ENCODE results near the gene CDAN1.

CDAN1 gene

DNA sequence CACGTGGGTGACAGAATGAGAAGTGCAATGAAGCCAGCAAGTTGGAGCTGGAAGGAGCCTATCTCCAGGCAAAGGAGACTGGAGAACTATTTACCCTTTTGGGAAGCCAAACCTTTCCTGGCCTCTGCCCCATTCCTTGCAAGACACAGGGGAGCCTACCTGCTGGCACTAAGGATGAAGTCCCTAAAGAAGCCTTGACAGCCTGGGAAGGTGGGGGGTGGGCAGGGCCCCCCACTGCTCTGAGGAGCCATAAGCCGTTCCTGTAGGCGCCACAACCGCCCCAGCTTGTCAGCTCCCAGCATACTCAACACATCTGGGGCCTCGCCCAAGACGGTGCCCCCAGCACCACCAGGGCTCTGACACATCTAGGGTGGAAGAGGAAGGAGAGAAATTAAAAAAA lies 5.5 kb downstream of the CDAN1 start:
- Histone ChIP-seq H3K4me3 (ENCODE audit: low read depth, low read length) (no peak overlapping the region), H3K27me3 (replicated peaks) (no peaks in the 10 kb centered on the region), H3K36me3 (replicated peaks) (peaks cover 43% of the 10 kb centered on the region), H3K27ac (no peak overlapping the region)
- no peak for DNase-seq
- in situ Hi-C loops (cut with HindIII; ENCODE audit: low pct_ligation_motif_present, low sequenced_read_pairs), result no loop called here
- TF ChIP-seq, protein P1, sequence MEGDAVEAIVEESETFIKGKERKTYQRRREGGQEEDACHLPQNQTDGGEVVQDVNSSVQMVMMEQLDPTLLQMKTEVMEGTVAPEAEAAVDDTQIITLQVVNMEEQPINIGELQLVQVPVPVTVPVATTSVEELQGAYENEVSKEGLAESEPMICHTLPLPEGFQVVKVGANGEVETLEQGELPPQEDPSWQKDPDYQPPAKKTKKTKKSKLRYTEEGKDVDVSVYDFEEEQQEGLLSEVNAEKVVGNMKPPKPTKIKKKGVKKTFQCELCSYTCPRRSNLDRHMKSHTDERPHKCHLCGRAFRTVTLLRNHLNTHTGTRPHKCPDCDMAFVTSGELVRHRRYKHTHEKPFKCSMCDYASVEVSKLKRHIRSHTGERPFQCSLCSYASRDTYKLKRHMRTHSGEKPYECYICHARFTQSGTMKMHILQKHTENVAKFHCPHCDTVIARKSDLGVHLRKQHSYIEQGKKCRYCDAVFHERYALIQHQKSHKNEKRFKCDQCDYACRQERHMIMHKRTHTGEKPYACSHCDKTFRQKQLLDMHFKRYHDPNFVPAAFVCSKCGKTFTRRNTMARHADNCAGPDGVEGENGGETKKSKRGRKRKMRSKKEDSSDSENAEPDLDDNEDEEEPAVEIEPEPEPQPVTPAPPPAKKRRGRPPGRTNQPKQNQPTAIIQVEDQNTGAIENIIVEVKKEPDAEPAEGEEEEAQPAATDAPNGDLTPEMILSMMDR (IDR thresholded peaks at IDR 0.05; ENCODE audit: low read depth, low read length, missing control alignments), result no peak

DNA sequence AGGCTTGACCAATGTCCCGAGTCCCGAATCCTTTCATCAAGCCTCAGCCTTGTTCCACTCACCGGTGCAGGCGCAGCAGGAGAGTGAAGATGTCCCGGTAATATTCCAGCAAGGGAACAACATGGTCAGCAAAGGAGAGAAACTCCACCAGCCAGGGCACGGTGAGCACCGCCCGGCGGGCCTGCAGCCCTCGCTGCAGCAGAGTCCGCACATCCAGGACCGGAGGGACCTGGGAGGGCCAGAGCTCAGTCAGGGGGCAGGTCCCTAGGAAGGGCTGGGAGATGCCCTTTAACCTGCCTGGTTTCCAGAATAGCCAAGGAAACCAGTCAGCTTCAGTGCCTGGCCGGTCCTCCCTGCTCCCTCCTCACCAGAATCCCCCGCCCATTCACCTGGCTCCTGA lies 6.4 kb downstream of the CDAN1 start:
- no peak overlapping the region for H3K27ac ChIP-seq
- peaks cover 50% of the 10 kb centered on the region for H3K36me3 ChIP-seq (replicated peaks)
- H3K27me3 ChIP-seq (replicated peaks), result no peaks in the 10 kb centered on the region
- TF ChIP-seq, protein P1 (IDR thresholded peaks at IDR 0.05; ENCODE audit: low read depth, low read length, missing control alignments), result no peak
- H3K4me3 ChIP-seq (ENCODE audit: low read depth, low read length), result no peak overlapping the region
- in situ Hi-C loops (cut with HindIII; ENCODE audit: low pct_ligation_motif_present, low sequenced_read_pairs), result no loop called here
- DNase-seq, result no peak

DNA sequence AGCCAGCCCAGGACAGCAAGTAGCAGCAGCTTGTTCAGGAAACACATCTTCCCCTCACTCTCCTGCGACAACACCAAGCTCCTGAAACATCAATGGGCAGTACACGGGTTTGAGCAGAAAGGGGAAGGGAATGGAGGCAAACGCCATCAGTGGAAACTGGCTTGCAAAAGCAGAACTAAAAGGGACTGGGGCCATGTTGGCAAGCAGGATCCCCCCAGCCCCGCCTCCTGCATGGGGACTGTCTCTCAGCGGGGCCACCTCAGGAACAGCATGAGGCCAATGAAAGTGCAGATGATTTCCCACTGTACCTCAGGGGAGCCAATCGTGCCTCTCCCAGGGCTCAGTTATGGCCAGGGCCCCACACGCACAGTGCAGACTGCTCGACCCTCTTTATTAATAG lies 6.8 kb downstream of the CDAN1 start:
- H3K27ac ChIP-seq, result no peak overlapping the region
- H3K4me3 ChIP-seq (ENCODE audit: low read depth, low read length), result no peak overlapping the region
- H3K36me3 ChIP-seq (replicated peaks), result peaks cover 53% of the 10 kb centered on the region
- in situ Hi-C loops (cut with HindIII; ENCODE audit: low pct_ligation_motif_present, low sequenced_read_pairs), result no loop called here
- TF ChIP-seq, protein P1 (IDR thresholded peaks at IDR 0.05; ENCODE audit: low read depth, low read length, missing control alignments), result no peak
- DNase-seq, result no peak
- no peaks in the 10 kb centered on the region for H3K27me3 ChIP-seq (replicated peaks)

DNA sequence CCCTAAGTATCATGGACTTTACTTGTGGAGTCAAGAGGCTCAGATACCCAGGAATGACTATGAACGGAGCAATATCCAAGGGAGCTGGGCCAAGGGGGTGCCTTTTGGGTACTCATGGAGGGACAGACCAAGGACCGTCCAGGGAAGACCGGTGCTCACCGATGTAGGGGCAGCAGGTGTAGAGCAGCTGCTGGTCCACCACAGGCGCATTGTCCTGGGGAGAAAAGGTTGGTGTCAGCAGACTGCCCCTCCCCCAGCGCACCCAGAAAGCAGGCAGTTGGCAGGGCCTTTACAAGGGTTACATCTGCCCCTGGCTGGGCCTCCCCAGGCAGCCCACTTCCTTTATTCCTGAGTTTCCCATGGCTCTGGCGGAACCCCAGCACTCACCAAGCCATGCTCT lies 7.5 kb downstream of the CDAN1 start:
- Histone ChIP-seq H3K36me3 (replicated peaks) (peaks cover 57% of the 10 kb centered on the region), H3K4me3 (ENCODE audit: low read depth, low read length) (no peak overlapping the region), H3K27me3 (replicated peaks) (no peaks in the 10 kb centered on the region), H3K27ac (no peak overlapping the region)
- no peak for DNase-seq
- TF ChIP-seq, protein P1 (IDR thresholded peaks at IDR 0.05; ENCODE audit: low read depth, low read length, missing control alignments), result no peak
- in situ Hi-C loops (cut with HindIII; ENCODE audit: low pct_ligation_motif_present, low sequenced_read_pairs), result no loop called here

DNA sequence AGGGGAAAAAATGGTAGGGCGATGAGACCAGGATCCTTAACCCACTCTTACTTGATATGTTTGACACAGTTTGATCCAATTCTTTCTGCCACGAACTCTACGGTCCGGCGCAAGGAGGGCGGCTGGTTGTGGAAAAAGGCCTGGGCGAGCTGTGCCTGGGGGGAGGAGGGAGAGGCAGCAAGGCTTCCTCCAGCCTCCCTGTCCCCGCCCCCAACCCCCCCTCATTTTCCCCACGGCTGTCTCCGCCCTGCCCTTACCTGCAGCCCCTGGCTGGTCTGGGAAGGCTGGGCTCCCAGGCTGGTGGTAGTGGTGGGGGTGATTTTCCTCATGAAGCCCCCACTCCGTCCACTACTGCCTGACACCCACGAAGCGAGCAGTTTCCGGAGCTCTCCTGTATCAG lies 8.0 kb downstream of the CDAN1 start:
- Histone ChIP-seq H3K27ac (no peak overlapping the region), H3K36me3 (replicated peaks) (peaks cover 61% of the 10 kb centered on the region), H3K4me3 (ENCODE audit: low read depth, low read length) (no peak overlapping the region), H3K27me3 (replicated peaks) (no peaks in the 10 kb centered on the region)
- in situ Hi-C loops (cut with HindIII; ENCODE audit: low pct_ligation_motif_present, low sequenced_read_pairs), result no loop called here
- DNase-seq, result no peak
- TF ChIP-seq, protein P1 (IDR thresholded peaks at IDR 0.05; ENCODE audit: low read depth, low read length, missing control alignments), result no peak

DNA sequence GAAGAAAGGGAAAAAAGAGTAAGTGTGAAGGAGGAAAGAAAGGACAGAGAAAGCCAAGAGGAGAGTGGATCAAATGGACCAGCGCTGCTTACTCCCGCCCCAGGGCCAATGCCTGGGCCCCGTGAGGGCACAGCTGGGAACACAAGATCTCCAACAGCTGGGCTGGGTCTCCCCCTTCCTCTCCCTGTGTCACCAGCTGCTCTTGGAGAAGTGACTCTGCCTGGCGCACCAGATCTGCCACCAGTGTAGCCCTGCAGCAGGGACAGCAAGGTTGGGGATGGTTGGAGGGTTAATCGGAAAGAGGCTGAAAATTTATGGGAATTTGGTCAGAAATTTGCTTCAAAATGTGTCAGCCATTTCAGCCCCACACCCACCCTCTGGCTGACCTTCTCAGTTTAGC lies 8.4 kb downstream of the CDAN1 start:
- Histone ChIP-seq H3K36me3 (replicated peaks) (peaks cover 61% of the 10 kb centered on the region), H3K4me3 (ENCODE audit: low read depth, low read length) (no peak overlapping the region), H3K27me3 (replicated peaks) (no peaks in the 10 kb centered on the region), H3K27ac (no peak overlapping the region)
- in situ Hi-C loops (cut with HindIII; ENCODE audit: low pct_ligation_motif_present, low sequenced_read_pairs), result no loop called here
- TF ChIP-seq, protein P1 (IDR thresholded peaks at IDR 0.05; ENCODE audit: low read depth, low read length, missing control alignments), result no peak
- DNase-seq, result no peak

Data from brain microvascular endothelial cell (primary cell).